GM13977 (cell line): Measurements from ENCODE around the gene DYNC1LI2.

Experiments
- DNase-seq: peaks from one replicate; pipeline ENCODE4 v3.0.0; 2012; ENCODE audit warnings: low spot score
- CTCF ChIP-seq: IDR thresholded peaks from 2 replicates; pipeline ENCODE4 v1.5.1; 2012; ENCODE audit warnings: mild to moderate bottlenecking, control low read depth; ENCODE audit not compliant: insufficient read depth; ENCODE audit errors: extremely low read depth, missing control alignments
- in situ Hi-C: fragments of 300-500 bp; cut with MboI; formaldehyde crosslinking; loops from one replicate; pipeline ENCODE4 v1.12.0; 2022; ENCODE audit warnings: low sequenced_read_pairs, low pct_unique_long_range_greater_than_20kb, mixed read lengths, inconsistent platforms; ENCODE audit not compliant: unreplicated experiment

Gene DYNC1LI2

GRCh38 chr16:66695935-66696668 is 55.3 kb downstream of the DYNC1LI2 start:
- DNase-seq = peak; percentile 25

GRCh38 chr16:66695471-66695934 is 55.9 kb downstream of the DYNC1LI2 start:
- DNase-seq = no peak
- in situ Hi-C loops = no loop called here
- no peak for TF ChIP-seq CTCF

More at GRCh38 chr16:66695935-66696668, 55.3 kb downstream of the DYNC1LI2 start:
- TF ChIP-seq CTCF = no peak
- in situ Hi-C loops = no loop called here

GRCh38 chr16:66693149-66693548 is 58.3 kb downstream of the DYNC1LI2 start:
- no peak for DNase-seq
- in situ Hi-C loops = no loop called here
- TF ChIP-seq CTCF = no peak

- in situ Hi-C loops = no loop called here
These were observed 59.1 kb downstream of the DYNC1LI2 start for GRCh38 chr16:66692341-66692740.

GRCh38 chr16:66691234-66691633 is 60.2 kb downstream of the DYNC1LI2 start:
- in situ Hi-C loops = no loop called here
- TF ChIP-seq CTCF = no peak
- no peak for DNase-seq

More at GRCh38 chr16:66692341-66692740, 59.1 kb downstream of the DYNC1LI2 start:
- DNase-seq = no peak
- TF ChIP-seq CTCF = no peak

GRCh38 chr16:66690106-66690847 is 61.1 kb downstream of the DYNC1LI2 start:
- DNase-seq = no peak
- in situ Hi-C loops = no loop called here
- no peak for TF ChIP-seq CTCF
